Measurements from ENCODE around the gene AARS2. TPM values are rescaled to one million over a fixed set of nuclear protein-coding genes. Genes with fewer than 3 reads are reported as not detected.

The AARS2 gene
- total and polyA plus RNA-seq, 7 donors = 1.4 to 9.7 (median 6.7) TPM

DNA sequence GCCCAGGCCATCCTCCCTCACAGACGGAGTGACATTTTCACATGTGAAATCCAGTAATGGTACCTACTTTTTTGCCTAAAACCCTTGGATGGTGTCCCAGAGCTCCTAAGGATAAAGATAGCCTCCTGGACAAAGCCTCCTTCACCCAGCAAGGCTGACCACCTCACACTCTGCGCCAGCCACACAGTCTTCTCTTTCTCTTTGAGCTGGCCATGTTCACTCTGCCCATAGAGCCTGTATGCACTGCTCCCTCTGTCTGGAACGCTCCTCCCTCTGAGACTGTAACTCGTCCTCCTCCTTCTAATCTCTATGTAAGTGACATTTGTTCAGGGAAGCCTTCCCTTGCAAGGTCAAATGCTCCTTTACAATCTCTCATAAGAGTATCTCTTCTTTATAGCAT is 28.3 kb downstream of the AARS2 start:
- TF ChIP-seq EP300 (IDR thresholded peaks at IDR 0.05) (no peak), POLR2AphosphoS5 (IDR thresholded peaks at IDR 0.05) (no peak), POLR2A (IDR thresholded peaks at IDR 0.05) (no peak), CTCF (IDR thresholded peaks at IDR 0.05) (no peak)
- no peak overlapping the region for H3K4me3 ChIP-seq
- H3K27me3 ChIP-seq = peaks cover 0 to 37% (median 14%) of the 10 kb centered on the region in 3 donors
- H3K27ac ChIP-seq = no peak overlapping the region
- H3K4me1 ChIP-seq = no peaks in the 10 kb centered on the region
- no peaks in the 10 kb centered on the region for H3K9me3 ChIP-seq
- no peak for DNase-seq
- no peaks in the 10 kb centered on the region for H3K36me3 ChIP-seq
- 61 to 66% methylated on average over 4 of the region's 4 CpGs for WGBS, 2 donors
- intact Hi-C loops (cut with DNase I) = no loop called here

DNA sequence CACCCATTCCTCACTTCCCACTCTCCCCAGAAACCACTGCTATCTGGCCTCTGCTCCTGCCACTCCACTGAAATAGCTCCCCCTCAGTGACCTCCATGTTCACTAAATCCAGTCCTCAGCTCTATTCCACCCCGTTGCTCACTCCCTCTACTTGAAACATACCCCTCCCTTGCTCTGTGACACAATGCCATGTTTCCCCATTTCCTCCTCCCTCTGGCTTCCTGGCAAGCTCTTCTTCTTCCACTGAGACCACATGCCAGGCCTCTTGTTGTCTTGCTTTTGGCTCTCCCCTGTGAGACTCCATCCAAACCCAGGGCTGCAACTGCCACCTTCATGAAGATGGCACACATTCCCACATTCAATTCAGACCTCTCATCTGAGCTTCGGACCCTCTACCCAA is 29.0 kb downstream of the AARS2 start:
- DNase-seq = no peak
- Histone ChIP-seq H3K4me3 (no peak overlapping the region), H3K27me3 (peaks cover 0 to 32% (median 10%) of the 10 kb centered on the region in 3 donors), H3K27ac (no peak overlapping the region), H3K36me3 (no peaks in the 10 kb centered on the region), H3K4me1 (no peaks in the 10 kb centered on the region), H3K9me3 (no peaks in the 10 kb centered on the region)
- no peak for TF ChIP-seq EP300 (IDR thresholded peaks at IDR 0.05)
- intact Hi-C loops (cut with DNase I) = no loop called here
- 52 to 58% methylated on average over 2 of the region's 2 CpGs for WGBS, 2 donors

- TF ChIP-seq POLR2A (IDR thresholded peaks at IDR 0.05) (no peak), EP300 (IDR thresholded peaks at IDR 0.05) (no peak), CTCF (IDR thresholded peaks at IDR 0.05) (no peak), POLR2AphosphoS5 (IDR thresholded peaks at IDR 0.05) (no peak)
- Histone ChIP-seq H3K27me3 (peaks cover 8 to 51% (median 33%) of the 10 kb centered on the region in 3 donors), H3K27ac (no peak overlapping the region), H3K9me3 (no peaks in the 10 kb centered on the region), H3K4me3 (no peak overlapping the region), H3K36me3 (no peaks in the 10 kb centered on the region), H3K4me1 (peaks cover 0 to 10% (median 10%) of the 10 kb centered on the region in 4 donors)
- intact Hi-C loops (cut with DNase I) = no loop called here
- WGBS, 2 donors = 50 to 67% methylated on average over 9 of the region's 9 CpGs
- no peak for DNase-seq
Observed at GRCh38 chr6:44278774-44279697, 34.1 kb downstream of the AARS2 start.

DNA sequence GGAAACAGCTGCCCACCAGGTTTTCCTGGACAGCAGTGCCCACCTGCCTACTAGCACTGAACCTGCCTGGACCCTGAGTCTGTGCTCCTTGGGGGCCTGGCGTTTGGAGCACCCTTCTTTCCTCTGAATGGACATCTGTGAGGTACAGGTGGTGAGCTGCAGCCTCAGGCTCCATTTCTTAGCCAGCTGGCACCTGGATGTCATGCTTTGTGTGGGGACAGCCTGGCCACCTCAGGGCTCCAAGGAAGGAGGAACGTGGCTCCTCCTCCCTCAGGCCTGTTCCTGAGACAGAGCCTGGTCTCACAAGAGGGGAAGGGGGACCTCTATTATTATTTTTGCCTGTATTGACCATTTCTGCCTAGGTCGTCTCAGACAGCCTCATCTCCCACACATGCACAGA is 34.8 kb downstream of the AARS2 start:
- no peak for DNase-seq
- intact Hi-C loops (cut with DNase I) = no loop called here
- Histone ChIP-seq H3K27ac (no peak overlapping the region), H3K27me3 (peaks cover 8 to 59% (median 40%) of the 10 kb centered on the region in 3 donors), H3K4me3 (no peak overlapping the region), H3K36me3 (no peaks in the 10 kb centered on the region), H3K4me1 (peaks cover 0 to 10% (median 10%) of the 10 kb centered on the region in 4 donors), H3K9me3 (no peaks in the 10 kb centered on the region)
- TF ChIP-seq EP300 (IDR thresholded peaks at IDR 0.05) (no peak), CTCF (IDR thresholded peaks at IDR 0.05) (no peak), POLR2AphosphoS5 (IDR thresholded peaks at IDR 0.05) (no peak), POLR2A (IDR thresholded peaks at IDR 0.05) (no peak)
- 56 to 70% methylated on average over 3 of the region's 3 CpGs for WGBS, 2 donors

GRCh38 chr6:44277763-44278162 is 35.4 kb downstream of the AARS2 start:
- intact Hi-C loops (cut with DNase I) = no loop called here
- no peak for DNase-seq
- WGBS, 2 donors = 81 to 84% methylated on average over 7 of the region's 7 CpGs
- TF ChIP-seq EP300 (IDR thresholded peaks at IDR 0.05) = no peak
- TF ChIP-seq POLR2A (IDR thresholded peaks at IDR 0.05) = no peak
- no peak for TF ChIP-seq POLR2AphosphoS5 (IDR thresholded peaks at IDR 0.05)
- no peak for TF ChIP-seq CTCF (IDR thresholded peaks at IDR 0.05)
- Histone ChIP-seq H3K27ac (no peak overlapping the region), H3K36me3 (no peaks in the 10 kb centered on the region), H3K4me3 (no peak overlapping the region), H3K4me1 (peaks cover 0 to 10% (median 10%) of the 10 kb centered on the region in 4 donors), H3K27me3 (peaks cover 8 to 64% (median 45%) of the 10 kb centered on the region in 3 donors), H3K9me3 (no peaks in the 10 kb centered on the region)
